Right lobe of liver (tissue), 6 donors: ENCODE measurements around the gene SH3BGRL2. TPM values are rescaled to one million over a fixed set of nuclear protein-coding genes. Genes with fewer than 3 reads are reported as not detected.
"Not testable (repeated sequence)": the region's sequence is repeated elsewhere in the genome, so short reads cannot be mapped to it uniquely, and the experiment has no call there.

ENCODE experiments used
- ATAC-seq, 4 donors: fragments of 200-7000 bp; cut with Tn5 transposase; one replicate each; pipeline ENCODE4 v1.9.1; 2020; ENCODE audit warnings: mild to moderate bottlenecking in 4 of 4, moderate library complexity in 4 of 4
- DNase-seq, 3 donors: peaks; one replicate each; pipeline ENCODE4 v3.0.0-alpha.2; 2020
- H3K27ac ChIP-seq, 3 donors: fragments of 200-600 bp; one replicate each; pipeline ENCODE4 v1.8.0; 2022
- H3K27me3 ChIP-seq, 2 donors: fragments of 200-600 bp; one replicate each; pipeline ENCODE4 v1.8.0; 2022
- H3K36me3 ChIP-seq, 4 donors: fragments of 200-600 bp; sonication (generic) in 1 of 4; one replicate each; pipeline versions ENCODE4 v1.5.1 to v1.8.0; 2017 to 2022; ENCODE audit warnings: control low read depth in 1 of 4
- H3K4me1 ChIP-seq, 4 donors: fragments of 200-600 bp; sonication (generic) in 1 of 4; one replicate each; pipeline versions ENCODE4 v1.5.1 to v1.8.0; 2017 to 2022; ENCODE audit warnings: control low read depth in 1 of 4
- H3K4me3 ChIP-seq, 3 donors: fragments of 200-600 bp; one replicate each; pipeline ENCODE4 v1.8.0; 2022
- H3K9me3 ChIP-seq, 4 donors: fragments of 200-600 bp; sonication (generic) in 1 of 4; one replicate each; pipeline versions ENCODE4 v1.5.1 to v1.8.0; 2017 to 2022; ENCODE audit warnings: control low read depth in 1 of 4
- POLR2A ChIP-seq: fragments of 450-650 bp; IDR thresholded peaks from one replicate; pipeline ENCODE4 v1.6.1; 2017; ENCODE audit warnings: antibody characterized with exemption, mild to moderate bottlenecking
- WGBS: methylation state at CpG from one replicate; pipeline ENCODE4 v1.1.6; 2018; ENCODE audit warnings: low coverage, low lambda C conversion rate; ENCODE audit not compliant: insufficient coverage; ENCODE audit errors: missing lambda C conversion rate; 5-methylcytosine and 5-hydroxymethylcytosine counted together
- intact Hi-C, 2 donors: fragments of 100-400 bp; cut with DNase I; formaldehyde crosslinking; loops; one replicate each; pipeline versions ENCODE4 v1.11.2 to v1.14.1; 2022
- total RNA-seq, 6 experiments: library from RNA; depleted of rRNA in 2 of 6; stranded (reverse); fragments of >200 nt in 2 of 6; fragmentation: NEBNext Ultra II Directional in 3 of 6; extraction: Animal tissue kit (Norgen Biotek cat#: 25700) in 3 of 6; gene quantifications; one replicate each; pipeline versions ENCODE4 v1.1.0 to v1.2.4, GENCODE V29; 2016 to 2023
- TF ChIP-seq, protein P1 (sequence below), 4 donors: fragments of 200-600 bp in 3 of 4; fragments of 450-650 bp in 1 of 4; IDR thresholded peaks; one replicate each; pipeline versions ENCODE4 v1.5.1 to v1.8.0; 2016 to 2022; ENCODE audit warnings: antibody characterized with exemption in 4 of 4, mild to moderate bottlenecking in 2 of 4
- donor health status: DM: no; HTN: yes; CAD: no.
- donor health status: DM: no; HTN: no; CAD: no.
- donor health status: DM: no; HTN: no; CAD: no.
- donor health status: DM: no; HTN: yes; CAD: no.
- donor health status: DM: no; HTN: yes; CAD: no.

SH3BGRL2 gene
- total RNA-seq, 6 experiments from 2014 or later = 15.0 to 66.0 (median 39.5) TPM

DNA sequence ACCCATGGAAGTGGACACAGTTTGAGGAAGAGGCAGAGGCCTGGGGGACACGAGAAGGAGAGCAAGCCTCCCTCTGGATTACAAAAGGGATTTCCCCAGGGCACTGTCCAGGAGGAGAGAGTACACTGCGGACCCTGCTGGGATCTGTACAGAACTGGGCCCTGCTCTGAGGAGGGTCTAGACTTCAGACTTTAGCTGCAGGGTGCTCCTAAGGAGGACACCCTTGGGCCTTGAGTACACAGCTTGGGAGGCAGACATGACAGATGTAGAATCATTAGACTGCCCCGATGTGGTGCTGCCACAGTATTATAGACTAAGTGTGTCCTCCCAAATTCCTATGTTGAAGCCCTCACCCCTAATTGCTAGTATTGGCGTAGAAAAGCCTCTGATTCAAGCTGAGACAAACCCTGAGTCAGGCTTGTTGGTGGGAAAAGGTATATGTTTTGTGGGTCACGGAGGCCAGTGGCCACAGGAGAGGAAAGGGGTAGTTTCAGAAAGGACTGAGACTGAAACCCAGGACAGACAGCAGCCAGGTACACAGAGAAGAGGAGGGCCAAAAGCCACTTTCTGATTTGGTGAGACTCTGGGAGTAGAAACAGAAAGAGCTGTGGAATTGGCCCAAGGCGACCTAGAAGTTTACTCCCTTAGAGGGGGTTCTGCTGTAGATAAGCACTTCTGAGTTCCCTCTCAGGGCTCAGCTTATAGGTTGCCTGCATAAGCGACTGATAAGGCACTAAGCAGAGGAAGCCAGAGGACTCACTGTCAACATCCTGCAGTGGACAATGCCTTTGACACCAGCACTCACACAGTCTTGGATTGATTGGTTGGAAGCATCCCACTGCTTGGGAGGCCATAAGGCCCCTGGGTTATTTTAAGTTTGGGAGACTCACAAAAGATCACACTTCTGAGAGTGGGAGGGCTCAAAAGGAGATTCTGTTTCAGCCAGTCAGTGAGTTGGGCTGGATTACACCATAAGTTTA is 16.5 kb upstream of the SH3BGRL2 start:
- peaks cover 0 to 46% (median 11%) of the 10 kb centered on the region in 4 donors for H3K4me1 ChIP-seq
- H3K4me3 ChIP-seq = no peak overlapping the region
- DNase-seq (no peak), ATAC-seq (peak in 3 of 4 donors; percentile 27 to 80 (median 54))
- no peaks in the 10 kb centered on the region for H3K9me3 ChIP-seq
- intact Hi-C loops = no loop called here
- no peaks in the 10 kb centered on the region for H3K36me3 ChIP-seq
- no peaks in the 10 kb centered on the region for H3K27me3 ChIP-seq
- 64% methylated on average over 3 of the region's 7 CpGs for WGBS
- H3K27ac ChIP-seq = peak overlapping the region in 1 of 3 donors; percentile 15
- no peak for TF ChIP-seq POLR2A
- TF ChIP-seq, protein P1, sequence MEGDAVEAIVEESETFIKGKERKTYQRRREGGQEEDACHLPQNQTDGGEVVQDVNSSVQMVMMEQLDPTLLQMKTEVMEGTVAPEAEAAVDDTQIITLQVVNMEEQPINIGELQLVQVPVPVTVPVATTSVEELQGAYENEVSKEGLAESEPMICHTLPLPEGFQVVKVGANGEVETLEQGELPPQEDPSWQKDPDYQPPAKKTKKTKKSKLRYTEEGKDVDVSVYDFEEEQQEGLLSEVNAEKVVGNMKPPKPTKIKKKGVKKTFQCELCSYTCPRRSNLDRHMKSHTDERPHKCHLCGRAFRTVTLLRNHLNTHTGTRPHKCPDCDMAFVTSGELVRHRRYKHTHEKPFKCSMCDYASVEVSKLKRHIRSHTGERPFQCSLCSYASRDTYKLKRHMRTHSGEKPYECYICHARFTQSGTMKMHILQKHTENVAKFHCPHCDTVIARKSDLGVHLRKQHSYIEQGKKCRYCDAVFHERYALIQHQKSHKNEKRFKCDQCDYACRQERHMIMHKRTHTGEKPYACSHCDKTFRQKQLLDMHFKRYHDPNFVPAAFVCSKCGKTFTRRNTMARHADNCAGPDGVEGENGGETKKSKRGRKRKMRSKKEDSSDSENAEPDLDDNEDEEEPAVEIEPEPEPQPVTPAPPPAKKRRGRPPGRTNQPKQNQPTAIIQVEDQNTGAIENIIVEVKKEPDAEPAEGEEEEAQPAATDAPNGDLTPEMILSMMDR (IDR thresholded peaks at IDR 0.05) = no peak

DNA sequence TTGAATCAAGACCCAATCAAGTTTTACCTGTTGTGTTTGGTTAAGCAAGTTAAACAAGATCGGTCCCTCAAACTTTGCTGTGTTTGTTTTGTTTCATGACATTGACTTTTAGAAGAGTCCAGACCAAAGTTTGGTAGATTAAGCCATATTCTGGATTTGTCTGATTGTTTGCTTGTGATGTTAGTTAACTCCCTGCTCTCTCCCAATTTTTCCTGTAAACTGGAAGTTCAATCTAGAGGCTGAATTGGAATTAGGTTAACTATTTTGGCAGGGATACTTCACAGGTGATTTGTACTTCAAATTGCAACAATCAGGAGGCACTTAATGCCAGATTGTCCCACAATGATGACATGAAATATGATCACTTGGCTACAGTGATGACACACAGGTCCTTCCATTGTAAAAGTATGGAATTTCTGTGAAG is 13.6 kb upstream of the SH3BGRL2 start:
- intact Hi-C loops = no loop called here
- WGBS = 53% methylated on average over 1 of the region's 1 CpG
- Histone ChIP-seq H3K9me3 (no peaks in the 10 kb centered on the region), H3K4me1 (peaks cover 0 to 52% (median 17%) of the 10 kb centered on the region in 4 donors), H3K27me3 (no peaks in the 10 kb centered on the region), H3K27ac (peak overlapping the region in 2 of 3 donors; percentile 33 to 58), H3K4me3 (no peak overlapping the region), H3K36me3 (no peaks in the 10 kb centered on the region)
- DNase-seq (no peak), ATAC-seq (peak; percentile 80 to 92 (median 81))
- TF ChIP-seq POLR2A = no peak
- TF ChIP-seq, protein P1 (IDR thresholded peaks at IDR 0.05) = no peak

DNA sequence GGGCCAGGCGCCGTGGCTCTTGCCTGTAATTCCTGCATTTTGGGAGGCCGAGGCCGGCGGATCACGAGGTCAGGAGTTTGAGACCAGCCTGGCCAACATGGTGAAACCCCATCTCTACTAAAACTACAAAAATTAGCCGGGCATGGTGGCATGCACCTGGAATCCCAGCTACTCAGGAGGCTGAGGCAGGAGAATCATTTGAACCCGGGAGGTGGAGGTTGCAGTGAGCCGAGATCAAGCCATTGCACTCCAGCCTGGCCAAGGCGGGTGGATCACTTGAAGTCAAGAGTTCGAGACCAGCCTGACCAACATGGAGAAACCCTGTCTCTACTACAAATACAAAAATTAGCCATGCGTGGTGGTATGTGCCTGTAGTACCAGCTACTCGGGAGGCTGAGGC is 12.7 kb upstream of the SH3BGRL2 start:
- intact Hi-C loops, H3K4me3 ChIP-seq, H3K36me3 ChIP-seq, H3K27me3 ChIP-seq, H3K9me3 ChIP-seq, DNase-seq, ATAC-seq: not testable (repeated sequence)
- Histone ChIP-seq H3K4me1 (peaks cover 0 to 48% (median 17%) of the 10 kb centered on the region in 4 donors), H3K27ac (peak overlapping the region in 1 of 3 donors; percentile 58)
- WGBS = 81% methylated on average over 7 of the region's 13 CpGs

DNA sequence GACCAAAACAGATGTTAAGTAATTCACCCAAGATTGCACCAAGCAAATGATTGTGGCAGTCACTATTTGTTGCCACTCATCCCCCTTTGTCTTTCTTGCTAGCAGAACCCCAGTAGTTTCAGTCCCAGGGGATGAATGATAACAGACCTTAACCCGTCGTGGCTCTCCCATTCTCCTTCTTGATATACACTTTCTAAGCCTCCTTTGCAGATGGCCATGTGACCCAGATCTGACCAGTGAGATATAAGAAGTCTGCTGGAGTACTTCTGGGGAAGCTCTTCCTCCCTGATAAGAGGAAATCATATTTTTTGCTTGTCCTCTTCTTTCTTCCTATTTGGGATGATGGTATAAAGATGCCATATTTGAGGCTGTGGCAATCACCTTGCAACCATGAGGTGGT is 9.6 kb upstream of the SH3BGRL2 start:
- Histone ChIP-seq H3K36me3 (no peaks in the 10 kb centered on the region), H3K4me1 (peaks cover 0 to 26% (median 13%) of the 10 kb centered on the region in 4 donors), H3K27ac (no peak overlapping the region), H3K4me3 (no peak overlapping the region), H3K27me3 (no peaks in the 10 kb centered on the region), H3K9me3 (no peaks in the 10 kb centered on the region)
- WGBS = 100% methylated on average over 2 of the region's 2 CpGs
- ATAC-seq (no peak), DNase-seq (no peak)
- intact Hi-C loops = no loop called here
- no peak for TF ChIP-seq POLR2A
- TF ChIP-seq, protein P1 (IDR thresholded peaks at IDR 0.05) = no peak

DNA sequence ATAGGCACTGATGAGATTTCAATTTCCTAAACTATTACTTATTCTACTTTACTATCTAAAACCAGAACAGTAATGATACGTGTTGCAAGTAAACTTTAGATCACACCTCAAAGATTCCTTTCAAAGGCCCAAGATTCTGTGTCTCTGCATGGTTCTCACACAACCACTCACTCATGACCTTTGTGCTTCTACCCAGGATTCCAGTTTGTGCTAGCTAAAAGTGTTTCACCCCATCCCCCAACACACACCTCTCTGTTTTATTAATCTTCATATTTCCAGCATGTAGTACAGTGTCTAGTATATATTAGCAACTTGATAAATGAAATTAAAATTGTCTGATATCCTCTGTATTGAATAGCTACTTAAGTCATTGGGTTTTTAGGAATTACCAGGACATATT is 8.8 kb upstream of the SH3BGRL2 start:
- ATAC-seq (peak in 1 of 4 donors; percentile 15), DNase-seq (no peak)
- no peaks in the 10 kb centered on the region for H3K9me3 ChIP-seq
- no peaks in the 10 kb centered on the region for H3K27me3 ChIP-seq
- no peak overlapping the region for H3K27ac ChIP-seq
- H3K4me3 ChIP-seq = no peak overlapping the region
- TF ChIP-seq POLR2A = no peak
- TF ChIP-seq, protein P1 (IDR thresholded peaks at IDR 0.05) = no peak
- H3K4me1 ChIP-seq = peaks cover 0 to 26% (median 11%) of the 10 kb centered on the region in 4 donors
- 71% methylated on average over 1 of the region's 1 CpG for WGBS
- intact Hi-C loops = no loop called here
- H3K36me3 ChIP-seq = no peaks in the 10 kb centered on the region
